Activated gamma-delta T cell treated with Interleukin-2 at 50 U/mL for 16 hours (primary cell): ENCODE data around the gene HSFX3.
"Not testable (repeated sequence)": the region's sequence is repeated elsewhere in the genome, so short reads cannot be mapped to it uniquely, and the experiment has no call there.

ENCODE experiments used
- DNase-seq: peaks from one replicate; pipeline ENCODE4 v3.0.0-alpha.2; 2020

HSFX3 gene

GRCh38 chrX:149541521-149542047 lies 8.1 kb downstream of the HSFX3 start:
- no peak for DNase-seq

- DNase-seq: peak; percentile 85
These were observed 8.9 kb downstream of the HSFX3 start, which contains the start of gene EOLA1 for GRCh38 chrX:149540621-149541520. Gene EOLA1, plus strand, starts transcription at chrX:149541012. Its CDS starts 4,619 bp downstream, at chrX:149545631.

GRCh38 chrX:149540131-149540620 lies 9.5 kb downstream of the HSFX3 start:
- DNase-seq: peak; percentile 87

- peak; percentile 83 for DNase-seq
These were observed 10.2 kb downstream of the HSFX3 start for GRCh38 chrX:149539283-149540130.

GRCh38 chrX:149537474-149537873 lies 12.2 kb downstream of the HSFX3 start:
- not testable (repeated sequence) for DNase-seq

- DNase-seq: not testable (repeated sequence)
These were observed 14.7 kb downstream of the HSFX3 start for GRCh38 chrX:149534926-149535602.

- not testable (repeated sequence) for DNase-seq
These were observed 15.7 kb downstream of the HSFX3 start for GRCh38 chrX:149533999-149534398.

GRCh38 chrX:149532868-149533267 lies 16.9 kb downstream of the HSFX3 start:
- not testable (repeated sequence) for DNase-seq

- DNase-seq: no peak
These were observed 18.1 kb downstream of the HSFX3 start for GRCh38 chrX:149531599-149531998.

- no peak for DNase-seq
These were observed 21.3 kb downstream of the HSFX3 start for GRCh38 chrX:149528381-149528780.

- DNase-seq: no peak
These were observed 22.0 kb downstream of the HSFX3 start for GRCh38 chrX:149527705-149528104.

GRCh38 chrX:149526318-149527033 lies 23.2 kb downstream of the HSFX3 start:
- DNase-seq: not testable (repeated sequence)

- peak; percentile 24 for DNase-seq
These were observed 23.8 kb downstream of the HSFX3 start for GRCh38 chrX:149525903-149526302.

- peak; percentile 57 for DNase-seq
These were observed 24.3 kb downstream of the HSFX3 start for GRCh38 chrX:149525389-149525788.

GRCh38 chrX:149522916-149523315 lies 26.8 kb downstream of the HSFX3 start:
- DNase-seq: no peak

- no peak for DNase-seq
These were observed 28.3 kb downstream of the HSFX3 start for GRCh38 chrX:149521438-149521837.

- not testable (repeated sequence) for DNase-seq
These were observed 29.0 kb downstream of the HSFX3 start for GRCh38 chrX:149520636-149521277.

GRCh38 chrX:149518236-149518635 lies 31.5 kb downstream of the HSFX3 start:
- DNase-seq: no peak

- DNase-seq: no peak
These were observed 32.4 kb downstream of the HSFX3 start for GRCh38 chrX:149517308-149517707.

- DNase-seq: no peak
These were observed 33.1 kb downstream of the HSFX3 start for GRCh38 chrX:149516604-149517003.

- DNase-seq: no peak
These were observed 33.6 kb downstream of the HSFX3 start for GRCh38 chrX:149515954-149516602.
